IPS-NIHi11 (cell line): ENCODE data around the gene JARID2.

ENCODE experiments used
- DNase-seq: peaks from one replicate; pipeline ENCODE4 v3.0.0; 2012; ENCODE audit warnings: mixed read lengths, low spot score

JARID2 gene

DNA sequence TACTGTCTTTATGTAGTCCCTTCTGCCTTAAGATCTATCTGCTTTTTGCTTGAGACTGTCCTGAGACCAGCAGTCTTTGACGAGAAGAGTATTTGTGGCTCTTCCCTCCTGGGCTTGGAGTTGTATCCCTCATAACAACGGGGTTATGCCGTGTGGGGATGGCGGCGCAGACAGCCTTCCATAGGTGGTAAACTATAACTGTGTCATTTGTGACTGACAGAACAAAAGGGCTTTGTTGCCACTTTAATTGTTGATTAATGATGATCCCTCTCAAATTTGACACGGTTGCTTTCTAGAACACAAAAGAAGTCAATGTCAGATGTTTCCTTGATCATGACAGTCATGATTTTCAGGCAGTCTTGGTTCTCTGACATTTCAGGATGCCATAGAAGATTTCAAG lies 196.6 kb downstream of the JARID2 start:
- DNase-seq: no peak

DNA sequence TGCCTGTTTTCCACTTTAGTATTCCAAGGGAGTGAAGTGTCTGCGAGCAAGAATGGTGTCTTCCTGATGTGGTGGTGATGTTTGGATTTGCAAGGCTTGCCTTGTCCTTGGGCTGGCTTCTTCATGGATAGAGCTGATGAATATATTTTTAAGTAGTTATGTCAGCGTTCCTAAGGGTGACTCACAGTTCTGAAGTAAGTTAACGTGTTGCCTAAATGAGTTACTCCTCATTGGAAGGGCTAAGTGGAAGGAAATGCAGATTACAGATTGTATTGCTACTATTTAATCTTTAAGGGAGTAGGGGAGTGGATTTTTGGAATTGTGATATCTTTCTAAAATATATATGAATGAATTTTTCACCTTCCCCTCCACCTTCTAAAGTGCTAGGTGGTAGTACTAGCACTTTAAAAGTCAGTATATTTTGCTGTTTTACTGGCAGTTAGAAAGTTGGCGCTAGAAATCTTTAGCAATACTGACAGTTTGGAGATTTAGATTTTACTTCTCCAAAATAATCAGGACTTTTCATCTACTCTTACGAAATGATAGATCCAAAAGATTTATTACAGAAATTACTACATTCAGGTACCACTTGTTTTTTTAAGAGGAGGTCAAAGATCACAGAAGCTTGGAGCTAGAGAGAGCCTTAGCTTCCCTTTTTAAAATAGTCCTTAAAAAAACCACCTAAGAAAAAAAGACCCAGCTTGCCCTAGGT lies 197.4 kb downstream of the JARID2 start:
- no peak for DNase-seq

DNA sequence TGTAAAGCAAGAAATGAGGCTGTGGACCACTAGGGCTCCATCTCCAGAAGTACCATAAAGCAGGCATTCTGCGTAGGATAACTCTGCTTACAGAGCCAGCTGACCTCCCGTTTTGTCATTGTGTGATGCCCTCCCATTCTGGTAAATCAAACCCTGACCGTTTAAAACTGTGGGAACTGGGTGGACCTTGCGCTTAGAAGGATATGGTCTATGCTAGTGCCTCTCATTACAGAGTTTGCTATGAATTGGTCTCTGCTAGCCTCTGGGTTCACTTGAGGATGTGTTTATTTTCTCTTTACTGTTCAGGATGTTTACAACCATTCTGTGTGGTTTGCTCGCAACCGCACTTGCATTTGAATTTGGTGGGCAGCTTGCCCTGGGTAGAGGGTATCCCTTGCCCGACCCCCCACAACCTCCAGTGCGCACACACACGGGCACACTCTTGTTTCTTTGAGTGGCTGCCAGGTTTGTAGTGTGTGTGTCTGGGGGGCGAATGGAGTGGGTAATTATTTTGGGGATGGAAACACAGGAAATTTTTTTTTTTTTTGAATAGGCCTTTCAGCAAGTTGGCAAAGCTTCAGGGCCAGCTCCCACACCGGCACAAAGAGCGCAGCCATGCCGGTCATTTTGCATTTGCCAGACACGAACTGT lies 198.3 kb downstream of the JARID2 start:
- DNase-seq: no peak

DNA sequence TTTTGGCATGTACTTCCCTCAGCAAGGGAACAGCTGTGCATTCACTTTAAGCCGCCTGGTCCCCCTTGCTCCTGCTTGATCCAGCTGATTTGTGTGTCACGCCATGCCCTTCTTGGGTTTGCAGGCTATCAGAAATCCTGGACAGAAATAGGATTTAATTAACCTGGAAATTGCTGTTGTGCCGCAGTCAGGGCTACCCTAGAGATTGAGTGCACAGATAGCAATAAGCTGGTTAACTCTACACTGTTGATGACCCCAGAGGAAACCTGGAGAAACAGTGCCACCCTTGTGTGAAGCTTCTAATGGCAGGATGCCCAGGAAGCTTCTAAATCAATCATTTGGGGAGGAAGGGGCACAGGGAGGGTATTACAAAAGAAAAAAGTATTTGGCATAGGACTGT lies 199.0 kb downstream of the JARID2 start:
- DNase-seq: no peak

DNA sequence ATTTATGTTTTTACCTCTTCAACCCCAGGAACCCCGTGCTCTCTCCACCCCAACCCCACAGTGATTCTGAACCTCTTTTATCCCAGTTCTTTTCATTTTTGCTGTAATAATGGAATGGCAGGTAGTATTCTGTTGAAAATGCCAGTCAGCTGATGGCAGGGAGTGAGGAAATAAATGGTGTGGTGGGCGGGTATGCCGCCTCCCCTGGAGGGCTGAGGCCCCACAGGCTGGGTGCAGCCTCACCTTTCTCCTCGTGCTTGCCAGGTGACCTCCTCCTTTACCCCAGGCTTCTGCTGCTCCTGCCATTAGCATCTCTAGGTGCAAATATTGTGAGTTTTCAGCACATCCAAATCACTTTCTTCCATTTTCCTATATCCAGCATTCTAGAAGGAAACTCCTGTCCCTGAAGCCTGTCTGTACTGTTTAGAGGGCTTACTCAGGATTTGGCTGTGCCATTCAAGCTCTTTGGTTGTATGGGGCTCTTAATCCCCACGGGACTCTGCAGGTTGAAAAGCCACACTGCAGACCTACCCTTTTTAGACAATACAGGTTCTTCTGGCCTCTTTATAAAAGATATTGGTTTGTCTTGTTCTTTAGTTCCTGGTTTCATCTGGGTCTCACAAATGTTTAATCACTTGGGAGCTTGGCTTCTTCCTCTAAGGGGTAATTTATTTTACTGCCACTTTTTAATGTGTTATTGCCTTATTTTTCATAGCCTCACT lies 201.8 kb downstream of the JARID2 start:
- no peak for DNase-seq

DNA sequence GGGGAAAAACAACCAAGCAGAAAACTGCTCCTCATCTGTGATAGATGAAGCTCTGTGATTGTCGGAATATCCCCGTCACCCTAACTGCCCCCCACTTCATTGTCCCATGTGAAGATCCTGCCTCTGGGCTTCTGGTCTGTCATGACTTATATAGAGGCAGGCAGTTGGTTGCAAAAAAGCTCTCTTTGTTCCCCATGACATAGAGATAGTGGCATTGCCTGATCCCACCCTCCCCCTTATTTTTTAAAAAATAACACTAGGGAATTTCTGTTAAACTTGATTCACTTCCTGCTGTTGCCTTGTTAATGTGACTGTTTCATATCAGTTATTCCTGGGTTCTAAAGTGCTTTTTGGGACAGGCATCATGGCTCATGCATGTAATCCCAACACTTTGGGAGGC lies 203.1 kb downstream of the JARID2 start:
- no peak for DNase-seq

DNA sequence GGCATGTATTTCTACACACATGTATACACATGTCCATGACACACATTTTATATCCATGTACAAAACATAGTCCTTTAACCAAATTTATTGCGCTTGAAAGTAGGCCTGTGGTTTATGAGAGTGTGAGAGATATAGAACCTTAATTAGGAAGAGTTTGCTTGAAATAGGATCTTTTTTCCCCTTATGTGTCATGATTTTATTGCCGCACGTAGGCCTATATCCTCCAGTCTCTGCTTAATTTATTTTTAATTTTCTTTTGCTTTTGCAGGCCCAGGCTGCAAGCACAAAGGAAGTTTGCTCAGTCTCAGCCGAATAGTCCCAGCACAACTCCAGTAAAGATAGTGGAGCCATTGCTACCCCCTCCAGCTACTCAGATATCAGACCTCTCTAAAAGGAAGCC lies 205.9 kb downstream of the JARID2 start:
- DNase-seq: no peak

DNA sequence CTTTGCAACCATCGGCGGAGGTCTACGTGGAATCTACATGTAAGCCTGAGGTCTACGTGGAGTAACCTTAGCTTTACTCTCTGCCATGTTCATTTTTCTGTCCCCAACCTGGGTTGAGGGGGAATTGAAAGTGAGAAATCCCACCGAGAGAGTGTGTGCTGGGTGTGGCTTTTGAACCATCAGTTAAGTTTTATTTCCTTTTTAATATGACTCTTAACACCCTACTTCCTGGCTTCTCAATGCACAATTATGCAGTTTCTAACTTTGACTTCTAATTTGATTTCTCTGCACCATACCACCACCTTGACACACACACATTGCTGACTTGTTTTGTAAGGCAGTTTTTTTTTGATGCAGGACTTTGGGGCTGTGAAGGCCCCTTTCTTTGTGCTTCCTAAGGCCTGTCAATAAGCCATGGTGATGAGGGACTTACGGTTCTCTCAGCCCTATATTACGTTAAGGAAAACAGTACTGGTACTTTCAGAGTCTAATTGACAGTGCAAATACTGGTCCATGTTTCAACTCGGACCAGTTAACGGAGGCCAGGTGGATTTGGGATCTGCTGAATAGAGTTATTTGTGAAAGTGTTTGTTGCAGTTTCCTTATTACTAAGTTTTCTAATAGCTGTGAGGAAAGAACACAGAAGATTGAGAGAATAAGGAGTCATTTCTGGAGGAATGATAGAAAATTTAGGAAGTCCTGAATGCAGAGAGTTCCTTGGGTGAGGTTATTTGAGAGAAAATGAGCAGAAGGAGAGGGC lies 206.5 kb downstream of the JARID2 start:
- DNase-seq: no peak

DNA sequence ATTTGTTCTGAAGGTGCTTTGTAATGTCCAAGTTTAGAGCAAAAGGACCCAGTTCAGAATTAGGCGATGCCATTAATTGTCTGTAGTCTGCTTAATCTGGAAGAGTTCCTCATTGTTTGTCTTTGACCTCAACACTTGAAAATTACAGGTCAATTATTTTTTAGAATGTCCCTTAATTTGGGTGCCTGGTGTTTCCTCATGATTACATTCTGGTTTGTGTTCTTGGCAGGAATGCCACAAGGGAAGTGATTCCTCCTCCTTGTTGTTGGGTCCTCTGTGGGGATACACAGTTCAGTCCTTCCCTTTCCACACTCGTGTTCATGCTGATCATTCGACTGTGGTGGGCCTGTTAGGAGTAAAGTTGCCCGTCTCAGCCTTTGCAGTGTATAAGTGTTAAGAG lies 207.3 kb downstream of the JARID2 start:
- DNase-seq: no peak

DNA sequence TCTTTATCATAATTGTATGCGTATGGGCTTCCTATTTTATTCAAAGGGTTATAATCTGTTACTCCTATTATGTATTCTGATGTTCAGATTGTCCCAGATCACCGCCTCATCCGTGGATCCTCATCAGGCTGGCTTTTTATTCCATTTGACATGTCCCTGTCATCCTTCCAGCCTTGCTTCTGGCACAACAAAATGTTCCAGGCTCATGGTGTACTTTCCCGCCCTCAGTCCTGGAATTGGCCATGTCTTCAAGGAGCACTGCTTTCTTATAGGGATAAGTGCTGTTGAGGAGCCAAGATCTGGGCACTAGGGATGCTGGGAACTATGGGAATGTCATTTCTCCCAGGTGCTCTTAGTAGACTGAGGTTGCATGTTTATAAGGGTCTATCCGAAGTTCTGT lies 207.8 kb downstream of the JARID2 start:
- no peak for DNase-seq

DNA sequence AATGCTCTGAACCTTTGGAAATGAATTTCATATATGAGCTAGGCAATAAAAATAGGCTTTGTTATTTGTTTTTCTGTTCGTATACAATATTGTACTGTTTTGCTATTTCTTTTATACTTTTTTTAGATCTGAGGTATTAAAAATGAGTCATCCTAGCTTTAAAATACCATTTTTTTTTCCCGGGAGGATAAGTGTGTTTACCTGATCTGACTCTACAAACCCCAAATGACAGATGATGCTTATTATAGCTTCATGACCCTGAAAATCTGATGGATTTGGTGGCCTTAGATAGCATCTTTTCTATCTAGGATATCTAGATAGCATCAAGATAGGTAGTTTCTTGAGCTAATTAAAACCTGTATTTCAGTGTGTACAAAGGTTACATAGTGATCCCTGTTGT lies 210.6 kb downstream of the JARID2 start:
- no peak for DNase-seq

DNA sequence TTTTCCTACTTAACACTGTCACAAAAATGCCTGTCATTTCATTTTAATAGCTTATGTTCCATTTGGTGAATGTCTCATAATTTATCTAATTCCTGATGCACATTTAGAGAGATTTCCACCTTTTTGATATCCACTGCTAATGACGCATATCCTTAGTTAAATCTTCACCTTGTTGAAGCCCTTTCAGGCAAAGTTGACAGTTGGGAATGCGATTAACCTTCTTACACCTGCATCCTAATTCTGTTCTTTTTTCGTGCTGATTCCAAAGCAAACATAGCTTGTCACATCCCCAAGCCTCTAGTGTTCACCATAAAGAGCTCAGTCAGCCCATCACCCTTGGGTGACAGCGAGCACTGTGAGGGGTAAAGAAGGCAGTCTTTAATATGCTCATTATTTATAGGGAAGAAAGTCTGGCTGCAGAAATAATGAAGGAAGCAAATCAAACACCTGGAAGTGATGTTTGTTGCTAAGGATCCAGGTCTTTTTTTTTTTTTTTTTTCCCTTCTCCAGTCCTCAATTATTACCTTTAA lies 211.3 kb downstream of the JARID2 start:
- no peak for DNase-seq

DNA sequence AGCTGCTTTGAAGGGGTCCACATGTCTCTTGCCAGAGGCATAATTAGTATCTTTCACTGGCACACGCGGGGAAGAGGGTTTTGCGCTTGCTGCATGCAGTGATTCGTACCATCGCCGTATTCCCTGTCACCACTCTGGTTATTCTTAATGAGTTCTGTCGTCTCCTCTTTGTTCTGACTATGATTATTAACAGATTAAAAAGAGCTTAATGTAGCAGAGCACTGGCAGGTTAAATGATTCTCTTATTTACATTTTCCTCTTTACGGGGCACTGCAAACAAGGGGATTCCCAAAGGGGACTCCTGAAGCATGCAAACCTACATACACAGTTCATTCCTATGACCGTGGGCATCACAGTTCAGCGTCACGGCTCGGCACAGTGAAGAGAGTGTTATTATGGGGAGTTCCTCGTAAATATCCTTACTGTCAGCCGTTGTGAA lies 212.2 kb downstream of the JARID2 start:
- DNase-seq: no peak

DNA sequence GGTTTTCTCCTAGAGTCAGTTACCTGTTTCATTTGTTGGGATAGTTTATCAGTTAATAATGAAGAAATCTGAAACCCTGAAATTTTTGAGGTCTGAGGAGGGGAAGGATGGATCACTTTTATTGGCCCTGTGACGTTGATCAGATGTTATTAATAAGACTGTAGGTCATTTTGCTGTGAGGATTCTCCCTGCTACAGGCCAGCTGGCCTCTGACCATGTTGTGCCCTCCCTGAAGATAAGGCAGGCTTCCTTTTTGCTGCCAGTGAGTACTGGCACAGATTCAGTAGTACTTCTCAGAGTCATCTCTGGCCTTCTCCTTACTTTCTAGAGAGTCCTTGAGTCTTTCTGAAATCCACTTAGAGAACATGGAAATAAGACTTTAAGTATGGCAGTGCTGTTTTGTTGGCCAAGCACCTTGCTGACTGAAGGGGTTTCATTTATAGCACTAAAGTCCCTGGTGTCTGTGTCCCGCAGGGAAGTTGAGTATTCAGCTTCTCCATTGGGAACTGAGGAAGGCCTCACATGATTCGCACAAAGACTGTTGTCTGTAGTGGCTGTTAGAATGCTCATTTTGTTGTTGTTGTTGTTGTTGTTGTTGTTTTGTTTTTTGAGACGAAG lies 214.3 kb downstream of the JARID2 start:
- no peak for DNase-seq

DNA sequence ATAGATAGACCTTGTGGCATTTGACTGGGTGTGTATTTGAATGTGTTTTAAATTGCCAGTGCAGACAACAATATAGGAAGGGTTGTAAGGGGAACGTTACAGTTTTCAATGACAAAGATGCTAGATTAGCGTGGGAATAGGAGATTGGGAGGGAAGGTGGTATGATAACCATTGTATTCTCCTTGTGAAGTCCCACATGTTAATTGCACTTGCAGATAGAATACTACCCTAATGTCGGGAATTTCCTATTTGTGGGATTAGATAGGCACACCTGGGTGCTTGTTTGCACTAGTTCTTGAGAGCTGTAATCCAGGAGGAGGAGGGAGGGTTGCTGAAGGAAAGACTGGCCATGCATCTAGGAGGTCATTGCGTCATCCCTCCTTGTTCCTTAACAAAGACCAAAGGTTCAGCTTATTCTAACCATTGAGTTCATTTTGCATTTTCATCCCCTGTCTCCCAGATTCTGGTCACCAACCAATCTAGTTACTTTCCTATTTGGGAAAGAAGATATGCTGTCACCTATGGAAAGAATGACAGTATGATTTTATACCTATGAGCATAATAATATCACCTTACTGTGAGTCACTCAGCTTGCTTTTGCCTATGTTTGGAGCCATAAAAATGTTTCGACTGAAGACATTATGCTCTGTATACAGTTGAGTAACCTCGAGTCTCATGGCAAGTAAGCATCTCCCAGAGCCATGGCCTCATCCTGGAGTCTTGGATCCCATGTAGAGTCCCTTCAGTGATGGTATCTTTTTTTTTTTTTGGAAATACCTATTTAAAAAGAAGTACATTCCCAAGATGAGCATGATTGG lies 215.5 kb downstream of the JARID2 start:
- no peak for DNase-seq

DNA sequence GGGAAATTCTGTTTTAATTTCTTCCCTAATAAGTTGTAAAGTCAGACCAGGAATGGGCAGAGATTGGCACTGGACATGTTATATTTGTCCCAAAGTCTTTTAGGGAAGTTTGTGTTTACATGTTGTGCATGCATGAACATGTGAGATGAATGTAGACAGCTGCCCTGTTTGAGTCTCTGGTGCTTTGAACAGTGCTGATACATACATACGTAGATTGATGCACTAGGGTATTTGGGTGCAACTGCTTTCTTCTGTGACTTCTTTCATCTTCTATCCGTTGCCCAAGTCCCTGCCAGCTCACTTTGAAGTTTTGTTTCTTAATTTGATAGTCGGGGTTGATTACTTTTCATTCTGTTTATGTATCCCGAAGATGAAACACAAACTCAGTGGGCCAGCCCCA lies 216.4 kb downstream of the JARID2 start:
- DNase-seq: no peak

DNA sequence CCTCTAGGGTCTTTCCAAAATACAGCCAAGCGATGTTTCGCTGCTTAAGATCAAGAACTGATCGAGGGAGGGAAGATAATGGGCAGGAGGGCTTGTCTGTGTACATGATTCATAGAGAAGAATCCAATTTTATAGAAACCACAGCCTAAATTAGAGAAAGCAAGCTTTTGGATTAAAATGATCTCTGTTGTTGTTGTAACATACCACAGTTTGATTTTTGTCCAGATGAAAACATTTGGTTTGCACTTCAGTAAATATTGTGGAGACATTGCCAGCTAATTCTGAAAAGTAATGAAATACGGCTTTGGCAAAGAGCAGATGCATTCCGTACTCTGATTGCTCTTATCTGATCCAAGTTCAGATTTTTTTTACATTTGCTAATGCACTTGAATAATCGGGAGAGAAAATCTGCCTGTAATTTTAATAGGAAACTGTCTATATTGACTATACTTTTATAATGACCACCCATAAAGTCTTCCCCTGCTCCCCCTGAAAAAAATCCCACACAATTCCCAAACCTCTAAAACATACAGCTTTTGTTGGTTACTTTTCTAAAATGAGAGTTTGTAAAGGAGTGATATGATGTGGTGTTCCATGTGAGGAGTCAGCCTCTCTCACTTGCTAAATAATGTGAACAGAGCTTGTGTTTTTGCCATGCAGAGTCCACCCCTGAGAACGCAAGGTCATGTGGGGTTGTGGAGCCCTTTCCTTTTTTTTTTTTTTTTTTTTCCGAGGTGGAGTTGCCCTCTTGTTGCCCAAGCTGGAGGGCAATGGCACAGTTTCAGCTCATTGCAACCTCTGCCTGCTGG lies 217.1 kb downstream of the JARID2 start:
- DNase-seq: no peak

DNA sequence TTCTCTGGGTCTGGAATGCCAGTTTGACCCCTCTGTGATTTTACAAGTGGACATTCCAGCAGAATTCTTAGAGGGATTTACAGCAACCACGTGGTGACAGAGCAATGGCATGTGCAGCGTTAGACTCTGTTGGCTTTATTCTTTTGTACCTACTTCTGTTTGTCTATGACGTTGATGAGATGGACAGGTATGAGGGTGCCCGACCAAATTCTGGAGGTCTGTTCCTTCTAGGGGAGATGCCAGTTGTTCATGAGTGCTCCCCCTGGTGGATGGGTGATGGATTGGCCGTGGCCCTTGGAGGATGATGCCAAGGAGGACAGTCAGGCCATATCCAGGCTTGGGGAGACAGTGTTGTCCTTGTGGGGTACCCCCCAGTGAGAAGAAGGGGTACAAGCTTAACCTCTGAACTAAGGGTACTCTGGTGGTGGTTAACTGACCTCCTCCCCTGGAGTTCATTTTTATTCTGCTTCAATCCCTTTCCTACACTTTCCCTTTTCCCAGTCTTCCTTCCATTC lies 218.4 kb downstream of the JARID2 start:
- DNase-seq: peak; percentile 49

DNA sequence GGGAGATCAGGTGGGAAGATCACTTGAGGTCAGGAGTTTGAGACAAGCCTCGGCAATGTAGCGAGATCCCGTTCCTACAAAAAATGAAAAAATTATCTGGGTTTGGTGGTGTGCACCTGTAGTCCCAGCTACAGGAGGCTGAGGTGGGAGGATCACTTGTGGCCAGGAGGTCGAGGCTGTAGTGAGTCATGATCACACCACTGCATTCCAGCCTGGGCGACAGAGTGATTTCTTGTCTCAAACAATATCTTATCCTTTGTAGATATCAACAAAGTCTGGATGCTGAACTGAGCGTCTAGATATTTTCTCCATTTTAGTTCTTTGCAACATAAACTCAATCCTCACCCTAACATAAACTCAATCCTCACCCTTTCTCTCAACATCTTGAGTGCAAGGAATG lies 219.3 kb downstream of the JARID2 start:
- DNase-seq: no peak

DNA sequence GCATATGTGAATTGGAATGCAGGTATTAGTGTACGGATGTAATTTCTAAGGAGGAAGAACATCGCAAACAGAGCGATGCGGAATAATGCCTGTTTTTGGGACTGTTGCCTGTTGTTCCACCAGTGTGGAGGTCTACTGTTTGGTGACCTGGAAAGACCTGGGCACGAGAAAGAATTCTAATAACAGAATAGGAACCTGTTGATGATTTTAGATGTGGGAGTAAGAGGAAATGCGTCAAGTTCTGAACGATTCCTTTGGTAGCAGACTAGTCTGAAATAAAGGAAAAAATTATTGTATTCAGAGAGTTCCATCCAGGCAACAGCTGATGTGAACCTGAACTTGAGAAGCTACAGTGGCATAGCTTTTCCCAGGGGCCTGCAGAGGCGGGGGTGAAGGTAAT lies 224.9 kb downstream of the JARID2 start:
- DNase-seq: no peak
